IPS DF 4.7 (cell line): ENCODE data around the gene WAC.
A peak's percentile ranks its signal among the peaks of the same experiment; 100 is the strongest.
"Not testable (repeated sequence)": the region's sequence is repeated elsewhere in the genome, so short reads cannot be mapped to it uniquely, and the experiment has no call there.

ENCODE experiments used
- DNase-seq: peaks from one replicate; pipeline ENCODE4 v3.0.0-alpha.2; 2013; ENCODE audit warnings: low spot score; ENCODE audit errors: extremely low read depth

WAC gene

GRCh38 chr10:28566458-28567015, 33.6 kb downstream of the WAC start:
- no peak for DNase-seq

DNA sequence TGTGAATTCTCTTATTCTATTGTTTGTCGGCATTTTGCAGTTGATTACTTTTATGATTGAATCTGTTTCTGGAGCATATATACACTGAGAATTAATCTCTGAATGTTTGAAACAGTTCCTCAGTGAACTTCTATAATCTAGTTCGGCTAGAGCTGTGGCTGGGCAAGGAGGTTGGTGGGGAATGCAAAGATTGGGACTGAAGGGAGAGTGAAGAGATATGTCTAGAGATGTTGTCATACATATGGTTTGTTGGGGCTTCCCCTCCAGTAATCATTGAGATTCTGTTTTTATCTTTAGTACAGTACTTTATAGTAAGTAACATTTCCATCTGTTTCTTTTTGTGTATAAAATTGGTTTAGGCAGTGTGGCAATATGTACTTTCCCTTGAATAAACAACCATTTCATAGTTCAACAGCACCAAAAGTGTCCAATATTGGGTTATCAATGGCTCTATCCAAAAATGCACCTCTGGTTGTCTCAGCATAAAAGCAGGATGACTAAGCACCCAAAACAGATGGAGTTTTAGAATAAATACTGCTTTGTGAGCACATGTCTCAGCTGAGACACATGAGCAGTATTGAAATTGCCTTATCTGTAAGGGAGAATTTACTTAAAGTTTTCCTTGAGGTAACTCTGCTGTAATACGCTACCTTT, 36.7 kb downstream of the WAC start:
- DNase-seq: no peak

- no peak for DNase-seq
Measured at GRCh38 chr10:28570598-28570997, 37.7 kb downstream of the WAC start.

DNA sequence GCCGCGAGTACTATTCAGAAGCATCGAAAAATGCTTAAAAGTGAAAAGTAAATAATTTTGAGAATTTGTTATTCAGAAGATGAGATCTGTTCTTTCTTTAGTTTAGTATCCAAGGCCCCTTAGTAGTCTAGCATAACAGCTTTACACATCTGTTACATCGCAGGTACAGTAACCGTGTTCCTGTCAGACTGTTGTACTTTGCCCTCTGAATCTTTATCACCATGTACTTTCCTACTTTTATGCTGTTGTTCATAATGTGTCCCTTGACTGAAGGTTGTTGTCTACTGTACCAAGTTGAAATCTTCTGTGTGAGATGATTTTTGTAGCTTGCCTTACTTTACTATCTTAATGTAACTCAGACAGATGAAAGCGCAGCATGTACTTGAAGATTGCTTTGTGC, 38.3 kb downstream of the WAC start:
- no peak for DNase-seq

DNA sequence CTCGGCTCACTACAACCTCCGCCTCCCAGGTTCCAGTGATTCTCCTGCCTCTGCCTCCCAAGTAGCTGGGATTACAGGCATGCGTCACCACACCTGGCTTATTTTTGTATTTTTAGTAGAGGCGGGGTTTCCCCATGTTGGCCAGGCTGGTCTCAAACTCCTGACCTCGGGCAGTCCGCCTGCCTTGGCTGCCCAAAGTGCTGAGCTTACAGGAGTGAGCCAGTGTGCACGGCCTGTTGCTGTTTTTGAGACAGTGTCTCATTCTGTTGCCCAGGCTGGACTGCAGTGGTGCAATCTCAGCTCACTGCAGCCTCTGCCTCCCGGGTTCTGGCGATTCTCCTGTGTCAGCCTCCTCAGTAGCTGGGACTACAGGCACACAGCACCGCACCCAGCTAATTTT, 41.3 kb downstream of the WAC start:
- DNase-seq: not testable (repeated sequence)

- no peak for DNase-seq
Measured at GRCh38 chr10:28575852-28576251, 42.9 kb downstream of the WAC start.

DNA sequence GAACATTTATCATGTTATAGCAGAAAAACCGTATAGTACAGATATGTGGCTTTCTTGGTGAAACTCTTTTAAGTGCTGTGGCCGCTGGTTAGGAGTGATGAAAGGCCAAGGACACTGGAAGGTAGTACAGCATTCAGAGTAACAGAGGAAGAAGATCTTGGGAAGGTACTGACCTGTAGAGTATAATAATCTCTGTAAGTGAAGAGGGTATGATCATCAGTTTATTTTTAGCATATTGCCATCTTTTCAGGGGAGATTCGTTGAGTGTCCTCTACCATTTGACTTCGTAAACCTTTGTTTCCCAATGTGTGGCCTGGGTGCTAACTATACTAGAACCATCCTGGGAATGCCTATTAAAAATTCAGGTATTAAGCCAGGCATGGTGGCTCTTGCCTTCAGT, 44.6 kb downstream of the WAC start:
- no peak for DNase-seq

DNA sequence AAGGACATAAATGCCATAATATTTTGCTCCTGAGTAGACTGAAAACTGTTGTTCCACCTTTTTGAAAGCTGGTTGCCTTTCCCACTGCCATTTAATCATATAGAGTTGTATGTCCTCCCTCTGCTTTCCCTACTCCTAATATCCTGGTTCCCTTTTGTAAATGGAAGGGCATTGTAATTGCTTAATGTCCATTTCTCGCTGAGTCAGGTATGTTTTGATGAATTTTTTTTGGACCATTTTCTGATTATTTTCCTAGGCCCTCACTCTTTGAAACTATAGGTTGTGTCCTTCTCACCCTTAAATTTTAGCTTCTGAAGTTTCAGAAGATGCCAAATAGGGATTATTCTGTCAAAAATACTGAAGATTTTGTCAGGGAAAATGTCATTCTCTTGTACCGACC, 45.5 kb downstream of the WAC start:
- no peak for DNase-seq

GRCh38 chr10:28580825-28581224, 47.9 kb downstream of the WAC start:
- DNase-seq: no peak

DNA sequence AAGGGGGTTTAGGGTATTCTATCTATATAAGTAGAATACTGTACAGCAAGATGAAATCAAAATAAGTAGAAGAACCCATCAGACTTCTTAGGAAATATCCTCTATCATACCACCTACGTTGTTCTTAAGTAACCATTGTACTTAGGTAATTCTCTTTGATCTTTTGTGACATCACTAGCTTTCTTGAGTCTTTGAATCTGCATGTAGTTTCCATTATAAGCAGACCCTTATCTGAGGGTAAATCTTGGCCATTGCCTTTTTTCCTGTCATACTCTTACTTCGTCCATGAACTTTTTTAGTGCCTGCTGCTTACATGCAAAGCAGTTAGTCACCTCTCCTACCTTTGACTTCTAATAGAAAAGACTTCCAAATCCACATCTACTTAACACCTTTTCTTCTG, 49.0 kb downstream of the WAC start:
- DNase-seq: no peak

GRCh38 chr10:28585076-28585475, 52.2 kb downstream of the WAC start:
- no peak for DNase-seq

GRCh38 chr10:28586176-28586575, 53.3 kb downstream of the WAC start:
- no peak for DNase-seq

DNA sequence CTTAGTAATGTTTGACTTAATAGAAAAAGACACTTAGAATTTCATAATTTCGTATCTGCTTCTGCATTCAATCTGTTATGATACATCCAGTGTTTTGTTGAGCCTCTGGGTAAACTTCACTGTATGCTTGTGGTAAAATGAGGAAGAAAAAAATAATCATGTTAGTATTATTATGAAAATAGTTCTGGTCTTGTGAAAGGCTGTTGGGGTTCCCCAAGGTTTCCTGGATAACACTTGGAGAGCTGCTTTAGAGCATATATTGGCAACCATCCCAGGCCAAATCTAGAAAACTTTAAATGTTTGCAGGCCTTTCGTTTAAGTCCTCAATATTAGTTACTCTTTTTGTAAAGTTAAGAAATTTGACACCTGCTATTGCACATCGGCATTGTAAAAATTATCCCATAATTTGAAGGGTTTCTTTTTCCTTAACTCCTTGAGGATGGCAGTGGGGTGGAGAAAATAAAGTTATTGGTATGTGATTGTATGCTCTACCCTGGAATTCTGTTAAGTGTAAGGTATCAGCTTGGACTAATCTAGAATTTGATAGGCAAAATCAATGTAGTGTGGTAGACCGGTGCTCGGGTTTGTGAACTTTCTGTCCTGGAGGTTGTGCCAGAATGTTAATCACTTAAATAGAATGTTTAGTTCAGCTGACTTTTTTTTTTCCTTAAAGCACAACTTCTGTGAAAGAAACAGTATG, 54.5 kb downstream of the WAC start:
- no peak for DNase-seq

GRCh38 chr10:28587970-28588290, 55.0 kb downstream of the WAC start:
- no peak for DNase-seq

- no peak for DNase-seq
Measured at GRCh38 chr10:28592953-28593352, 60.0 kb downstream of the WAC start.

- DNase-seq: peak; percentile 7
Measured at GRCh38 chr10:28593811-28594210, 60.9 kb downstream of the WAC start.

- no peak for DNase-seq
Measured at GRCh38 chr10:28594406-28594805, 61.5 kb downstream of the WAC start.

DNA sequence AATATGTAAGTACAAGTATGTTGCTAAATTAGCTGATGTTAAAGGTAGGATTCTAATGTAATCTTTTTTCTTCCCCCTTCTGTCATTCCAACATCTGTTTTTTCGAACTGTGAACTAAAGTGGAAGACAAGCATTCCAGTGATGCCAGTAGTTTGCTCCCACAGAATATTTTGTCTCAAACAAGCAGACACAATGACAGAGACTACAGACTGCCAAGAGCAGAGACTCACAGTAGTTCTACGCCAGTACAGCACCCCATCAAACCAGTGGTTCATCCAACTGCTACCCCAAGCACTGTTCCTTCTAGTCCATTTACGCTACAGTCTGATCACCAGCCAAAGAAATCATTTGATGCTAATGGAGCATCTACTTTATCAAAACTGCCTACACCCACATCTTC, 62.7 kb downstream of the WAC start:
- DNase-seq: no peak

DNA sequence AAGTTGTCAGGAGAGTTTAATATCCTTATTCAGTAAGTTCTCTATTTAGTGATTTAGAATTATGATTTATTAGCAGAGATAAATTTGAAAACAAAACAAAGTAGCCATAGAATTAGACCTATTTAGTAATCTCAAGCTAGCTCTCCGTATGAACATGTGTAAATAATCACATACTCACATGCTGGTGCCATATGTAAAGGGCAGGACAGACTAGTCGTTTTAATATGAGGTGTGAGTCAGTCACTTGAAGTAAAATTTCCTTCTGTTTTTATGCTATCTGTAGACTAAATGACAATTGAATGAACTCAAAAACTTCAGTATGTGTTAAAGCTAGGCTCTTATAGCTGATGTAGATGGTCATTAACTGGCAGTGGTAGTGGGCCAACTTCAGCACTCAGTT, 67.1 kb downstream of the WAC start:
- no peak for DNase-seq

DNA sequence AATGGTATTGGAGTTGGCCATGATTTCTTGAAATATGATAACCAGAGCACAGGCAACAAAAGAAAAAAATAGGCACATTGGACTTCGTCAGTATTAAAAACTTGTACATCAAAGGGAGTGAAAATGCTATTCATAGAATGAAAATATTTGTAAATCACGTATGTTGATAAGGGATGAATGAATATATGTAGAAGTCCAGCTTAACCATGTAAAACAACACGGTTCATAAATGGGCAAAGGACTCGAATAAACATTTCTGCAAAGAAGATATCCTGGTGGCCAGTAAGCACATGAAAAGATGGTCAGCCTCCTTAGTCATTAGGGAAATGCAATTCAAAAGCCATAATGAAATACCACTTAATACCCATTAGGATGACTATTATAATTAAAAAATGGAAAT, 68.1 kb downstream of the WAC start:
- no peak for DNase-seq

GRCh38 chr10:28604567-28605536, 71.9 kb downstream of the WAC start:
- no peak for DNase-seq

DNA sequence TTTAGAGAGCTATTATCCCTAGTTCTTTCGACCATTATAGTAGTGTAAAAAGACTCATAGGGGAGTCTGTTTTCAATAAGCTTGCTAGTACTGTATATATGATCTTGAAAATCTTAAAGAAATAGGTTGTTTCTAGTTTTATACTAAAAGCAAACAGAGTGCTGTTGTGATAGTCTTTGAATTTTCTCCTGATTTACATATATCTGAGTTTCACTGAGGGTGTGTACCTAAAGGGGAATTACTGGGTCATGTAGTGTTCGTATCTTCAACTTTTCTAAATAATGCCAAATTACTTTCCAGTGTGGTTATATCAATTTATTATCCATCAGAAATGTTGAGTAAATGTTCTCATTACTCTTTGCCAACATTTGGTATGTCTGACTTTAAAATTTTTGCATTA, 73.7 kb downstream of the WAC start:
- no peak for DNase-seq
